ENCODE data around the gene SPTBN1. TPM values are rescaled to one million over a fixed set of nuclear protein-coding genes. Genes with fewer than 3 reads are reported as not detected.

SPTBN1 gene
- total and polyA plus RNA-seq, 2 of the 13 experiments (the other 11 are each of a cell fraction or from before 2014, with no cell fraction given) = 123 to 299 TPM

DNA sequence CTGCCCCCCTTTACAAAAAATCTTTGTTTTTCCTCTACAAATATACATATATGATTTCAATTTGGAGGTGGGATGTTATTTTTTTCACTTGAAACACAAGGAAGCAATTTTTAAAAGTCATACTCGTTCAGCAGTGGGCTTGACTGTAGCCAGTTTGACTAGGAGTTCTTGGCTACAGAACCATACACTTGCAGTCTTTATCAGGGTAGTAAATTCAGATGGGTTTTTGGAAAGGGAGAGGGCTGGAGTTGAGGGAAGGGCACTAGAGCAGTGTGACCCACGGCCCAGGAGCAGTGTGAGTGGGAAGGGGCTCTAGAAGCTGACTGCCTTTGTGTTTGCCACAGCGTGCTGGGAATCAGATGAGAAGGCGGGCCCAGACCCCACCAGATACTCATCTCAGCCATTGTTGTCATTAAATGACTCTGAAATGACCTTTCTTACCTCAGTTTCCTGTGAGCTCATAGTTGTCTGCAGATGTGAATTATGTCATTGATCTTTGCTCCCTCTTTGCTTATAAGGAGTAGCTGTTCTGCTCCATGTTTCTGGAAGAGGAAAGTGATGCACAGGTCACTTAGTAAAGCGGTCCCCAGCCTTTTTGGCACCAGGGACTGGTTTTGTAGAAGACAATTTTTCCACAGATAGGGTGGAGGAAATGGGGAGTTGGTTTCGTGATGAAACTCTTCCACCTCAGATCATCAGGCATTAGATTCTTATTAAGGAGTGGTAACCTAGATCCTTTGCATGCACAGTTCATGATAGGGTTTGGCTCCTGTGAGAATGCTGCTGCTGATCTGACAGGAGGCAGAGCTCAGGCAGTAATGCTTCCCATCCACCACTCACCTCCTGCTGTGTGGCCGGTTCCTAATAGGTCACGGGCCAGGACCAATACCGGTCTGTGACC, 116.8 kb downstream of the SPTBN1 start:
- ChIA-PET CTCF (ENCODE audit: low intra/inter-chr PET ratio, low total read pairs) (no interaction called here), POLR2A (interaction anchor here (0.5 to 8.8 kb wide), 7 partner anchors 9 to 534 kb away, joined by 3 to 108 read pairs (median 4); no protein-coding TSS in a partner anchor)
- Histone ChIP-seq H2AFZ (ENCODE audit: low read length) (no peak overlapping the region), H4K20me1 (ENCODE audit: insufficient read depth, low read length) (peaks cover 96% of the 10 kb centered on the region), H3K27ac (ENCODE audit: extremely low read length, insufficient read depth, low read length) (peak overlapping the region; percentile 76), H3K9me3 (ENCODE audit: low read length) (no peaks in the 10 kb centered on the region), H3K4me1 (ENCODE audit: insufficient read depth, low read length) (peaks cover 100% of the 10 kb centered on the region), H3K4me3 (replicated peaks in 1 of 3; ENCODE audit: insufficient read depth in 1 of 3, low read depth in 2 of 3, low read length in 3 of 3) (peak overlapping the region; percentile 1 to 64 (median 20); a peak in 4 of 6 replicates), H3K27me3 (ENCODE audit: control insufficient read depth in 1 of 2, insufficient read depth in 2 of 2, low read length in 2 of 2) (no peaks in the 10 kb centered on the region), H3K36me3 (replicated peaks in 1 of 2; ENCODE audit: control insufficient read depth in 1 of 2, insufficient read depth in 2 of 2, low read length in 2 of 2) (peaks cover 11 to 35% of the 10 kb centered on the region in 2 experiments), H3K9ac (ENCODE audit: insufficient read depth, low read depth, low read length) (peak overlapping the region; percentile 67), H3K4me2 (ENCODE audit: low read depth, low read length) (peak overlapping the region; percentile 75), H3K79me2 (ENCODE audit: insufficient read depth, low read length) (peaks cover 100% of the 10 kb centered on the region)
- DNase-seq (ENCODE audit: low spot score) = no peak
- WGBS (ENCODE audit: low lambda C conversion rate) = 58% methylated on average over 9 of the region's 9 CpGs
- peak; percentile 3 for ATAC-seq
- intact Hi-C loops (cut with micrococcal nuclease; ENCODE audit: unreplicated experiment) (loop anchor here (1.0 to 5.0 kb wide), 3 partner anchors 15 to 116 kb away; partner anchors contain the start of gene SPTBN1), in situ Hi-C loops (cut with HindIII; ENCODE audit: extremely low pct_ligation_motif_present, low pct_unique_long_range_greater_than_20kb) (no loop called here)
- TSS peak; percentile 6 for BruUV-seq (replicated peaks)
- no peak for FAIRE-seq
- no peak for TF ChIP-seq FOXP1 (IDR thresholded peaks at IDR 0.05)
- TF ChIP-seq FOXP1 (CRISPR knock-in tag; IDR thresholded peaks at IDR 0.05) = peak; percentile 31; the same call in 1 of the 2 replicates
- TF ChIP-seq TAF1 (CRISPR knock-in tag; IDR thresholded peaks at IDR 0.05) = no peak
- TF ChIP-seq MAFG (CRISPR knock-in tag; IDR thresholded peaks at IDR 0.05) = no peak
- 0 out of 2 replicates have a peak, but pooled peaks have one; percentile 5 for TF ChIP-seq ZFP37 (CRISPR knock-in tag; IDR thresholded peaks at IDR 0.05; ENCODE audit: borderline replicate concordance)
- no peak for TF ChIP-seq FOXK2 (IDR thresholded peaks at IDR 0.05)
- 0 out of 2 replicates have a peak, but pooled peaks have one; percentile 16 for TF ChIP-seq ZNF317 (CRISPR knock-in tag; IDR thresholded peaks at IDR 0.05)
- TF ChIP-seq ZNF670 (CRISPR knock-in tag; IDR thresholded peaks at IDR 0.05; ENCODE audit: borderline replicate concordance) = 0 out of 2 replicates have a peak, but pooled peaks have one; percentile 65
- 0 out of 2 replicates have a peak, but pooled peaks have one; percentile 3 for TF ChIP-seq ATF1 (CRISPR knock-in tag; IDR thresholded peaks at IDR 0.05)
- no peak for TF ChIP-seq ZNF660 (CRISPR knock-in tag; IDR thresholded peaks at IDR 0.05; ENCODE audit: borderline replicate concordance, low read depth)
- TF ChIP-seq, protein P1, sequence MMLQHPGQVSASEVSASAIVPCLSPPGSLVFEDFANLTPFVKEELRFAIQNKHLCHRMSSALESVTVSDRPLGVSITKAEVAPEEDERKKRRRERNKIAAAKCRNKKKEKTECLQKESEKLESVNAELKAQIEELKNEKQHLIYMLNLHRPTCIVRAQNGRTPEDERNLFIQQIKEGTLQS (CRISPR knock-in tag; IDR thresholded peaks at IDR 0.05) = 0 out of 2 replicates have a peak, but pooled peaks have one; percentile 39
- peak; percentile 31; the same call in 1 of the 2 replicates for TF ChIP-seq ZNF501 (CRISPR knock-in tag; IDR thresholded peaks at IDR 0.05)
- TF ChIP-seq, protein P2, sequence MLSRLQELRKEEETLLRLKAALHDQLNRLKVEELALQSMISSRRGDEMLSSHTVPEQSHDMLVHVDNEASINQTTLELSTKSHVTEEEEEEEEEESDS (CRISPR knock-in tag; IDR thresholded peaks at IDR 0.05; ENCODE audit: borderline replicate concordance) = no peak; the same call in 1 of the 2 replicates
- TF ChIP-seq ZNF777 (CRISPR knock-in tag; IDR thresholded peaks at IDR 0.05) = no peak
- TF ChIP-seq RXRA (CRISPR knock-in tag; IDR thresholded peaks at IDR 0.05) = peak; percentile 18; the same call in 1 of the 2 replicates
- no peak for TF ChIP-seq ZNF335 (CRISPR knock-in tag; IDR thresholded peaks at IDR 0.05)
- TF ChIP-seq SALL1 (CRISPR knock-in tag; IDR thresholded peaks at IDR 0.05) = peak; percentile 45; the same call in 1 of the 2 replicates
- TF ChIP-seq CREM (IDR thresholded peaks at IDR 0.05) = no peak
- no peak for TF ChIP-seq CREM (CRISPR knock-in tag; IDR thresholded peaks at IDR 0.05)
- TF ChIP-seq, protein P3, sequence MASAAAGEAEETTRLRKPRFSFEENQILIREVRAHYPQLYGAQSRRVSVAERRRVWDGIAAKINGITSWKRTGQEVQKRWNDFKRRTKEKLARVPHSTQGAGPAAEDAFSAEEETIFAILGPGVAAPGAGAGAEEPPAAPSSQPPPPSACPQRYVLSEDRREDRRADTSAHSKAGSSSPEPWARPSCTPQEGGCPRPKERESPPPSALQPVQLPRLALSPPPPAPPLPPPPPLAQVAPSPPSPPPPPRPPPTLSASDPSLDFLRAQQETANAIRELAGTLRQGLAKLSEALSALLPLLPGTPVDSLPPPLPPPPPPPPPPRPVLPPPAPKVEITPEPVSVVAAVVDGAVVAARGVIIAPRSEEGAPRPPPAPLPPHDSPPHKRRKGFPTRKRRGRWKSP (CRISPR knock-in tag; IDR thresholded peaks at IDR 0.05) = 0 out of 2 replicates have a peak, but pooled peaks have one; percentile 5
- TF ChIP-seq, protein P4, sequence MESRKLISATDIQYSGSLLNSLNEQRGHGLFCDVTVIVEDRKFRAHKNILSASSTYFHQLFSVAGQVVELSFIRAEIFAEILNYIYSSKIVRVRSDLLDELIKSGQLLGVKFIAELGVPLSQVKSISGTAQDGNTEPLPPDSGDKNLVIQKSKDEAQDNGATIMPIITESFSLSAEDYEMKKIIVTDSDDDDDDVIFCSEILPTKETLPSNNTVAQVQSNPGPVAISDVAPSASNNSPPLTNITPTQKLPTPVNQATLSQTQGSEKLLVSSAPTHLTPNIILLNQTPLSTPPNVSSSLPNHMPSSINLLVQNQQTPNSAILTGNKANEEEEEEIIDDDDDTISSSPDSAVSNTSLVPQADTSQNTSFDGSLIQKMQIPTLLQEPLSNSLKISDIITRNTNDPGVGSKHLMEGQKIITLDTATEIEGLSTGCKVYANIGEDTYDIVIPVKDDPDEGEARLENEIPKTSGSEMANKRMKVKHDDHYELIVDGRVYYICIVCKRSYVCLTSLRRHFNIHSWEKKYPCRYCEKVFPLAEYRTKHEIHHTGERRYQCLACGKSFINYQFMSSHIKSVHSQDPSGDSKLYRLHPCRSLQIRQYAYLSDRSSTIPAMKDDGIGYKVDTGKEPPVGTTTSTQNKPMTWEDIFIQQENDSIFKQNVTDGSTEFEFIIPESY (CRISPR knock-in tag; IDR thresholded peaks at IDR 0.05) = 0 out of 2 replicates have a peak, but pooled peaks have one; percentile 16
- no peak for TF ChIP-seq HNRNPLL (IDR thresholded peaks at IDR 0.05; ENCODE audit: low read depth, low read length, poor library complexity, severe bottlenecking)
